Hepatocyte (in vitro differentiated cells): Measurements from ENCODE around the gene CD4. TPM values are rescaled to one million over a fixed set of nuclear protein-coding genes. Genes with fewer than 3 reads are reported as not detected.

ENCODE experiments used
- DNase-seq: peaks from one replicate; pipeline ENCODE4 v3.0.0-alpha.2; 2016; ENCODE audit warnings: low spot score
- H2AFZ ChIP-seq: fragments of 200-600 bp; sonication (generic); 2 replicates; pipeline ENCODE4 v1.6.0; 2016; ENCODE audit warnings: antibody characterized with exemption, mild to moderate bottlenecking
- H3K27ac ChIP-seq: fragments of 200-600 bp; sonication (generic); 2 replicates; pipeline ENCODE4 v1.5.1; 2016; ENCODE audit warnings: mild to moderate bottlenecking
- H3K27me3 ChIP-seq: fragments of 200-600 bp; sonication (generic); 2 replicates; pipeline ENCODE4 v1.6.1; 2016
- H3K36me3 ChIP-seq: fragments of 200-600 bp; sonication (generic); replicated peaks from 2 replicates; pipeline ENCODE4 v1.5.1; 2016; ENCODE audit warnings: low read depth; ENCODE audit not compliant: insufficient read depth
- H3K4me1 ChIP-seq: fragments of 200-600 bp; sonication (generic); 2 replicates; pipeline ENCODE4 v1.5.1; 2016; ENCODE audit warnings: mild to moderate bottlenecking, moderate library complexity; ENCODE audit not compliant: insufficient read depth
- H3K4me2 ChIP-seq: fragments of 200-600 bp; sonication (generic); 2 replicates; pipeline ENCODE4 v1.6.0; 2016
- H3K4me3 ChIP-seq: fragments of 200-600 bp; sonication (generic); 2 replicates; pipeline ENCODE4 v1.5.1; 2016; ENCODE audit warnings: mild to moderate bottlenecking
- H3K79me2 ChIP-seq: fragments of 200-600 bp; sonication (generic); 2 replicates; pipeline ENCODE4 v1.6.0; 2017; ENCODE audit warnings: mild to moderate bottlenecking
- H3K9me2 ChIP-seq: fragments of 200-600 bp; sonication (generic); replicated peaks from 2 replicates; pipeline ENCODE4 v1.6.0; 2017; ENCODE audit warnings: mild to moderate bottlenecking; ENCODE audit not compliant: insufficient read depth
- H3K9me3 ChIP-seq: fragments of 200-600 bp; sonication (generic); 2 replicates; pipeline ENCODE4 v1.5.1; 2016; ENCODE audit warnings: low read depth, mild to moderate bottlenecking
- H4K20me1 ChIP-seq: fragments of 200-600 bp; sonication (generic); 2 replicates; pipeline ENCODE4 v1.6.0; 2016; ENCODE audit warnings: mild to moderate bottlenecking; ENCODE audit not compliant: insufficient read depth, poor library complexity, severe bottlenecking
- EZH2 ChIP-seq: fragments of 200-600 bp; sonication (generic); IDR thresholded peaks from 2 replicates; pipeline ENCODE4 v1.6.1; 2016; ENCODE audit warnings: antibody characterized with exemption, mild to moderate bottlenecking, borderline replicate concordance
- EZH2phosphoT487 ChIP-seq: fragments of 200-600 bp; sonication (generic); IDR thresholded peaks from one replicate; pipeline ENCODE4 v1.6.1; 2018; ENCODE audit warnings: antibody characterized with exemption, mild to moderate bottlenecking, low read depth, moderate library complexity; ENCODE audit not compliant: unreplicated experiment, severe bottlenecking
- WGBS: methylation state at CpG from one replicate; pipeline ENCODE4 v1.1.6; 2016; ENCODE audit warnings: low lambda C conversion rate; ENCODE audit errors: missing lambda C conversion rate; 5-methylcytosine and 5-hydroxymethylcytosine counted together
- polyA plus RNA-seq: library from polyadenylated mRNA; unstranded; fragments of >200 nt; fragmentation: Nextera tagmentation; extraction: Ambion mirVana; gene quantifications from 2 replicates; pipeline ENCODE4 v1.2.1, GENCODE V29; 2016
- total RNA-seq: library from RNA; depleted of rRNA; stranded (reverse); fragments of >200 nt; gene quantifications from 2 replicates; pipeline ENCODE4 v1.2.3, GENCODE V29; 2014
- TF ChIP-seq, protein P1 (sequence below): fragments of 200-600 bp; sonication (generic); IDR thresholded peaks from 2 replicates; pipeline ENCODE4 v1.5.1; 2016; ENCODE audit warnings: antibody characterized with exemption, mild to moderate bottlenecking; ENCODE audit not compliant: poor library complexity

Gene CD4
- total and polyA plus RNA-seq, 2 experiments from 2014 or later = 2.7 to 6.4 TPM

DNA sequence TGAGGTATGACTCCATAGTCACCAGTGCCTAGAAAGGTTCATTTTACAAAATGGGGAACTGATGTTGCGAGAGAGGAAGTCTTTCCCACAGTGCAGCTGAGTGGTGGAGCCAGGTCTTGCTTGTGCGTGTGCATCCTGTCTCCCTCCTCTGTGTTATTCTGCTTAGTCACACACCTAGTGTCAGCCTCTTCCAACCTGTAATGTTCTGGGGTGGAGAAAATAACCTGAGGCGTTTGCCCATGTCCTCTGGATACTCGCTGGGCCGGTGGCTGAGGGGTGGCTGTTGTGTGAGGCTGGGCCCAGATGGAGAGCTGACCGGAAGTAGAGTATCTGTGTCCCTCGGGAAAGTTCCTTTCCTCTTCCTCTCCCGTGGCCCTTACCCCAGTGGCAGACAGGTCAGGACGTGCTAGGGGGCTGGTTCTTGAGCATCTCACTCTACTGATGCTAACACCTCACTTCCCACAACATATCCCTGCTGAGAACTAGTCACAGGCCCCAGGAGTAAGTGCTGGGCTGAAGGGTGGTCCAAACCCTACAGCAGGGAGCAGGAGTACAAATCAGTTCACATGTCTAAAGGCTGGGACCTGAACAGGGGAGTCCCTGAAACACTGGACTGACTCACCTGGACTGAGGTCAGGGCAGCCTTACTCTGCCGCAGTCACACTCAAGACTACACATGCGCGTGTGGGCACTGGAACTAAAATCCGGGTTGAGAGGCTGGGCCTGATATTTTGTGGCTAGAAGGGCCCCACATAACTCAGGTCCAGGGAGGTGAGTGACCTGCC lies 43.4 kb upstream of the CD4 start:
- Histone ChIP-seq H3K9me3 (no peaks in the 10 kb centered on the region), H4K20me1 (peaks cover 2% of the 10 kb centered on the region), H3K9me2 (no peaks in the 10 kb centered on the region), H3K79me2 (peaks cover 8% of the 10 kb centered on the region), H3K36me3 (no peaks in the 10 kb centered on the region), H3K27me3 (no peaks in the 10 kb centered on the region), H3K27ac (no peak overlapping the region), H2AFZ (no peak overlapping the region), H3K4me2 (no peak overlapping the region), H3K4me1 (no peaks in the 10 kb centered on the region), H3K4me3 (no peak overlapping the region)
- WGBS = 88% methylated on average over 13 of the region's 13 CpGs
- TF ChIP-seq, protein P1, sequence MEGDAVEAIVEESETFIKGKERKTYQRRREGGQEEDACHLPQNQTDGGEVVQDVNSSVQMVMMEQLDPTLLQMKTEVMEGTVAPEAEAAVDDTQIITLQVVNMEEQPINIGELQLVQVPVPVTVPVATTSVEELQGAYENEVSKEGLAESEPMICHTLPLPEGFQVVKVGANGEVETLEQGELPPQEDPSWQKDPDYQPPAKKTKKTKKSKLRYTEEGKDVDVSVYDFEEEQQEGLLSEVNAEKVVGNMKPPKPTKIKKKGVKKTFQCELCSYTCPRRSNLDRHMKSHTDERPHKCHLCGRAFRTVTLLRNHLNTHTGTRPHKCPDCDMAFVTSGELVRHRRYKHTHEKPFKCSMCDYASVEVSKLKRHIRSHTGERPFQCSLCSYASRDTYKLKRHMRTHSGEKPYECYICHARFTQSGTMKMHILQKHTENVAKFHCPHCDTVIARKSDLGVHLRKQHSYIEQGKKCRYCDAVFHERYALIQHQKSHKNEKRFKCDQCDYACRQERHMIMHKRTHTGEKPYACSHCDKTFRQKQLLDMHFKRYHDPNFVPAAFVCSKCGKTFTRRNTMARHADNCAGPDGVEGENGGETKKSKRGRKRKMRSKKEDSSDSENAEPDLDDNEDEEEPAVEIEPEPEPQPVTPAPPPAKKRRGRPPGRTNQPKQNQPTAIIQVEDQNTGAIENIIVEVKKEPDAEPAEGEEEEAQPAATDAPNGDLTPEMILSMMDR = no peak
- TF ChIP-seq EZH2phosphoT487 (no peak), EZH2 (no peak)
- no peak for DNase-seq

DNA sequence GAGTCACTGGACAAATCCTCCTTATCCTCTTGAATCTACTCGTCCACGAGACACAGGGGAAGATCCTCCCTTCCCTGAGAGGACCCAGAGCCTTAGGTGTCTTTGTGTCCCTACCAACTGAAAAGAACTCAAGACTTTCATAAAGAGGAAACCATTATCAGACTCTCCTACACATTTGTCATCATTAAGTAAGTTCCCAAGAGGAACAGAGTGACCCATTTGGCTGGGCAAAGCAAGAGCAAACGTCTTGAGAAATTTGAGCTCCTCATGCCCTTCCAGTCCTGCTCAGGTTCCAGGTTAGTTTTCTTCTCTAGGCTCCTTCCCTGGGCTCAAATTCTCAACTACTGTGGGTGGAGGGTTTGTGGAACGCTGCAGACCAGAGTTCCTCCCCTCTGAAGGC lies 42.1 kb upstream of the CD4 start:
- Histone ChIP-seq H3K36me3 (no peaks in the 10 kb centered on the region), H3K27ac (no peak overlapping the region), H3K4me3 (no peak overlapping the region), H3K4me1 (peaks cover 7% of the 10 kb centered on the region), H3K4me2 (no peak overlapping the region), H4K20me1 (peaks cover 10% of the 10 kb centered on the region), H3K9me3 (no peaks in the 10 kb centered on the region), H2AFZ (no peak overlapping the region), H3K9me2 (no peaks in the 10 kb centered on the region), H3K27me3 (no peaks in the 10 kb centered on the region), H3K79me2 (peaks cover 20% of the 10 kb centered on the region)
- DNase-seq = no peak
- 86% methylated on average over 4 of the region's 4 CpGs for WGBS
- no peak for TF ChIP-seq EZH2phosphoT487
- TF ChIP-seq, protein P1 = no peak

DNA sequence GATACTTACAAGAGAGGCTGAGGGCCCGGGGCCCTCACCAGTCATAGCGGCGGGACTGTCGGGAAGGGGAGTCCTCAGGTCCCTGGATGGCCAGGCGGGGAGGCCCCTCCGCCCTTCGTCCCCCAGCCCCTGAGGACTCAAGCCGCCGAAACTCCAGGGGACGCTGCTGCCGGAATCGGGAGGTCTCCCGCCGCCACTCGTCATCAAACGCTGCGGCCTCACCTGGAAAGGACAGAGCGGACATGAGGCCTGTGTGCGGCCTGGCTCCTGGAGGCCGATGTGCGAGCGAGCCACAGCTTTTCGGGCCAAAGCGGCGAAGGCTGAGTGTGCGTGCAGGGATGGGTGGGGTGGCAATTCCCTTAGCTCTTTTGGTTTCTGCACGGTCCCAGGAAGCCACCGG lies 40.6 kb upstream of the CD4 start:
- no peaks in the 10 kb centered on the region for H3K9me2 ChIP-seq
- H3K9me3 ChIP-seq = no peaks in the 10 kb centered on the region

More for the DNA sequence above, 40.6 kb upstream of the CD4 start:
- Histone ChIP-seq H3K4me3 (no peak overlapping the region), H3K79me2 (peaks cover 26% of the 10 kb centered on the region), H3K27me3 (no peaks in the 10 kb centered on the region), H4K20me1 (peaks cover 12% of the 10 kb centered on the region), H3K4me2 (no peak overlapping the region), H3K36me3 (no peaks in the 10 kb centered on the region), H3K4me1 (peaks cover 7% of the 10 kb centered on the region), H2AFZ (no peak overlapping the region), H3K27ac (no peak overlapping the region)
- no peak for TF ChIP-seq EZH2phosphoT487
- TF ChIP-seq EZH2 = no peak
- TF ChIP-seq, protein P1 = no peak
- no peak for DNase-seq
- 96% methylated on average over 25 of the region's 28 CpGs for WGBS
